ENCODE measurements around the gene TPM4.
"Not testable (repeated sequence)": the region's sequence is repeated elsewhere in the genome, so short reads cannot be mapped to it uniquely, and the experiment has no call there.

The TPM4 gene

DNA sequence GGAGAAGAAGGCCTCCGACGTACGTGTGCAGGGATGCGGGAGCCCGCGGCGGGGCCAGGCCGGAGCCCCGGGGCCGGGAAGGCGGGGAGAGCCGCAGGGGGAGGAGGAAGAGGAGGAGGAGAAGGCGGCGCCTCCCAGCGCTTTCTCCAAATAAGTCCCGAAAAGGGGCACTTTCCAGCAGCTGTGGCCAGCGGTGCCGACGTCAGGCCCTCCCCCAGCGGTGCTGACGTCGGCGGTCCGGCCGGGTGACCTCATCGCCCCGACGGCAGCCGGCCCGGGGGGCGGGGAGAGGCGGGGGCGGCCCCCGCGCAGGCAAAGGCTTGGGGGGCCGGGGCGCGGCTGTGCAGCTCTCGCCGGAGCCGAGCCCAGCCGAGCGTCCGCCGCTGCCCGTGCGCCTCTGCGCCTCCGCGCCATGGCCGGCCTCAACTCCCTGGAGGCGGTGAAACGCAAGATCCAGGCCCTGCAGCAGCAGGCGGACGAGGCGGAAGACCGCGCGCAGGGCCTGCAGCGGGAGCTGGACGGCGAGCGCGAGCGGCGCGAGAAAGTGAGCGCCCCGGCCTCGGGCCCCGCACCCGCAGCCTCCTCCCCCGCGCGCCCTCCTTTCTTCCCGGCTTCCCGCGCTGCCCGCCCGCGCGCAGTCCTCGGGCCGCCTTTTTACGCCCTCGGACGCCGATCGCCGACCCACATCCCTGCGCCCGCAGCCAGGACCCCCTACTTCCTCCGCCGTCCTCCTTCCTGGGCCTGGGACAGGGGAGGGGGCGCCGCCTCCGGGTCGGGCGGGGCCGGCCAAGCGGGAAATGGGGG is at the start of gene TPM4:
TPM4 (plus strand) TSS at position 342 of the 804 bp plus-strand sequence; CDS start at position 413, 71 bp downstream.
- peak; percentile 93 for DNase-seq (ENCODE audit: low spot score)

- no peak for DNase-seq (ENCODE audit: low spot score)
Observed at GRCh38 chr19:16026756-16027155, 49.5 kb upstream of the TPM4 start.

DNA sequence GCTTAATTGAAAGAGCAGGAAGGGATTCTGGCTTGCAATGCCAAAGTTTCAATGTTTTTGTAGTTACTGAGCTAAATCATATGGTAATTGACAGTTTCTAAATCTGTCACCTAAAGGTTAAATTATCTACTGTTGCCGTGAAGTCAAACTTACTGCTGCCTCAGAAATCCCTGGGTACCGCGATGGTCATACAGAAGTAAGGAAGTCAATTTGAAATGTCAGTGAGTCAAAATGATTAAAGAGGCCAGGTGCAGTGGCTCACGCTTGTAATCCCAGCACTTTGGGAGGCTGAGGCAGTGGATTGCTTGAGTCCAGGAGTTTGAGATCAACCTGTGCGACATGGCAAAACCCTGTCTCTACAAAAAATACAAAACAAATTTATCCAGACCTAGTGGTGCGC is 48.8 kb upstream of the TPM4 start:
- no peak for DNase-seq (ENCODE audit: low spot score)

- not testable (repeated sequence) for DNase-seq (ENCODE audit: low spot score)
Observed at GRCh38 chr19:16030155-16030554, 46.1 kb upstream of the TPM4 start.

DNA sequence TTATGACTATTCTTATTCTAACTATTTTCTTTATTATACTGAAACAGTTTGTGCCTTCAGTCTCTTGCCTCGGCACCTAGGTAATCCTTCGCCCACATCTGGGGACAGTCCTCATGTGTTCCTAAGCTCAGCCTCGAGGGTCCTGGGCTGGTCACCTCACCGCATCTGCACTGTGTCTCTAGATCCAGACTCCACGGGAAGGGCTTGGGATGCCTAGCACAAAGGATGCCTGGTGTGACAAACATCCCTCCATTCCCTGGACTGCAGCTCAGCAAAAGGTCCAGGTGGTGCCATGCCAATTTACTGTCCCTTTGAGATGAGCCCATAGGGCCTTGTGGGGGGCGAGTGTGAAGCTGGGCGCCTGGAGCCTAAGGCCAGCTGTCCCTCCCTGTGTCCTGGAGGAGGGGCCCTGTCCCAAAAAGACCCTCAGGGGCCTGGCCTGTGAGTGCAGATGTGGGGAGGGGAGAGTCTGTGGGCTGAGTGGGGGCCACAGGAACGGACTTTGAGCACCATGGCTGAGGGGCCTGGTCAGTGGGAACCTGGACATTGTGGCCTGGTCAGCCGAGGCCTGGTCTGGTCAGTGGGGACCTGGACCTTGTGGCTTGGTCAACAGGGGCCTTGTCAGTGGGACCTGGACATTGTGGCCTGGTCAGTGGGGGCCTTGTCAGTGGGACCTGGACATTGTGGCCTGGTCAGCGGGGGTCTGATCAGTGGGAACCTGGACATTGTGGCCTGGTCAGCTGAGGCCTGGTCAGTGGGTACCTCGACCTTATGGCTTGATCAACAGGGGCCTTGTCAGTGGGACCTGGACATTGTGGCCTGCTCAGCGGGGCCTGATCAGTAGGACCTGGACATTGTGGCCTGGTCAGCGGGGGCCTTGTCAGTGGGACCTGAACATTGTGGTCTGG is 45.1 kb upstream of the TPM4 start:
- no peak for DNase-seq (ENCODE audit: low spot score)

- no peak for DNase-seq (ENCODE audit: low spot score)
Observed at GRCh38 chr19:16031872-16032200, 44.5 kb upstream of the TPM4 start.

DNA sequence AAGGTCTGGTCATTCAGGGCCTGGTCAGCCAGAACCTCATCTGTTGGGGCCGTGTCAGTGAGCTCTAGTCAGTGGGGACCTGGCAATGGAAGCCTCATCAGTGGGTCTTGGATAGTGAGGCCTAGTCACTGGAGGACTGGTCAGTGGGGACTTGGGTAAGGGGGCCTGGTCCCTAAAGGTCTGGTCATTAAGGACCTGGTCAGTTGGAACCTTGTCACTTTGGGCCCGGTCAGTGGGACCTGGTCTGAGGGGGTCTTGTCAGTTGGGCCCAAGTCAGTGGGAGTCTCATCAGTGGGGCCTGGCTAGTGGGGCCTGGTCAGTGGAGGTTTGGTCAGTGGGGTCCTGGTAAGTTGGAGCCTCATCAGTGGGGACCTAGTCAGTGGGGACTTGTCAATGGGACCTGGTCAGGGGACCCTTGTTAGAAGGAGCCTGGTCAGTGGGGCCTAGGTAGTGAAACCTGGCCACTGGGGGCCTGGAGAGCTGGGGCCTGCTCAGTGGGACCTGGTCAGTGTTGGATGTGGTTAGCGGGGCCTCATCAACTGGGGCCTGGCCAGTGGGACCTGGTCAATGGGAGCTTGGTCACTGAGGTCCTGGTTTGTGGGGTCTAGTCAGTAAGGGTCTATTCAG is 43.7 kb upstream of the TPM4 start:
- no peak for DNase-seq (ENCODE audit: low spot score)

GRCh38 chr19:16033136-16033530 is 43.2 kb upstream of the TPM4 start:
- DNase-seq (ENCODE audit: low spot score), result no peak

GRCh38 chr19:16033721-16034120 is 42.6 kb upstream of the TPM4 start:
- DNase-seq (ENCODE audit: low spot score), result no peak

GRCh38 chr19:16034180-16034579 is 42.1 kb upstream of the TPM4 start:
- DNase-seq (ENCODE audit: low spot score), result no peak

DNA sequence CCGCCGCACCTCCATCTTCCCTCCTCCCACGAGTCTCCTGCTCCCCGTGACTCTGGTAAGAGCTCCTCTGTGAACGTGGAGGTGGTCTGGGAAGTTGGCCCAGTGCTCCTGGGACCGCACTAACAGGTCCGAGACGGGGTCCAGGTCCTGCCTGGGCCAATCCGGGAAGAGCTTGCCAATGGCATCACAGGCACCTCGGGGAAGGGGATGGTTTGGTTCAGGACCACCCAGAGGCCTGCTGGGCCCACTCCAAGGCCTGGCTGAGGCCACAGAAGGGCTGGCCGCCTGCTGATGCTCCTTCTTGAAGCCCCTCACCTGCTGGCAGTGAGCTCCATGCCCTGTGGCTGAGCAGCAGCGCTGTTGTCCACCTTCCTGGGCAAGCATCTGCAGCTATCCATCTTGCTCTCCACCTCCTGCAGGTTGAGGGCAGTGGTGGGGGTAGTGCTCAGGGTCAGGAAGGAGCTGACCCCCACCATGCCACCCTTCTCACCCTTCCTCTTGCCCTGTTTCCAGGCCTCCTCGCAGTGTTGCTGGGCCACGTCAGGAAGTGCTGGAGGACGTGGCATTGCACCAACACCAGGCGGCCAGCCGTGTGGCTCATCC is 41.2 kb upstream of the TPM4 start:
- no peak for DNase-seq (ENCODE audit: low spot score)

- DNase-seq (ENCODE audit: low spot score), result no peak
Observed at GRCh38 chr19:16035601-16036297, 40.5 kb upstream of the TPM4 start.

GRCh38 chr19:16036397-16036925 is 39.8 kb upstream of the TPM4 start:
- no peak for DNase-seq (ENCODE audit: low spot score)

DNA sequence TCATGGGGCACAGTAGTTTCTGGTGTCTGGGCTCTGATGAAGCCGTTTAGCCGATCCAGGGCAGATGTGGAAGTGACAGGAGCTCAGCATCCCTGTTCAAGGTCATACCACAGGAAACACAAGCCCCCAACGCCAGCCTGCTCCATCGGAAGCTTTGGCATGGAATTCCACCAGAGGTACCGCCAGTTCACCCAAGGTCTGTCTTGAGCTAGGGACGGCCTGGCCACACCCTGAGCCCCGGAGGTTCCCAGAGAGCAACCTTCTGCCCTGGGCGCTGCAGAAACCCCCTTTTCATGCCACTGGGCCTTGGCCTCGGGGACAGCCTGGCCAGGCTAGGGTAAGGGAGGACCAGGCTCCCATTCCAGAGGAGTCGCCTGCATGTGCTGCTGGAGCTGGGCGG is 39.4 kb upstream of the TPM4 start:
- no peak for DNase-seq (ENCODE audit: low spot score)

GRCh38 chr19:16037424-16038195 is 38.7 kb upstream of the TPM4 start:
- DNase-seq (ENCODE audit: low spot score), result no peak

- DNase-seq (ENCODE audit: low spot score), result no peak
Observed at GRCh38 chr19:16038196-16038695, 38.0 kb upstream of the TPM4 start.

- DNase-seq (ENCODE audit: low spot score), result no peak
Observed at GRCh38 chr19:16039081-16039480, 37.2 kb upstream of the TPM4 start.

- DNase-seq (ENCODE audit: low spot score), result no peak
Observed at GRCh38 chr19:16039545-16039944, 36.8 kb upstream of the TPM4 start.

DNA sequence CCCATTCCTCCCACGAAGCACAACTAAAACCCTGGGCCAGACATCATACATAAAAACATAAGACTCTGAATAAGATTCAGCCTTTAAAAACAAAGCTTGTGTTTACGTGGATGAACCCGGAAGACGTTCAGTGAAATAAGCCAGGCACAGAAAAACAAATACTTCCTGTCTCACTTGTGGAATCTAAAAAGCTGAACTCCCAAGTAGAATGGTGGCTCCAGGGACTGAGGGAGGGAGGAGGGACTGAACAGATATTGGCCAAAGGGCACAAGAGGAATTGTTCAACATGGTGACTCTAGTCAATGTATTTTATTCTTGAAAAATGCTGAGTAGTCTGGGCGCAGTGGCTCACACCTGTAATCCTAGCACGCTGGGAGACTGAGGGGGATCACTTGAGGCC is 35.7 kb upstream of the TPM4 start:
- DNase-seq (ENCODE audit: low spot score), result no peak

DNA sequence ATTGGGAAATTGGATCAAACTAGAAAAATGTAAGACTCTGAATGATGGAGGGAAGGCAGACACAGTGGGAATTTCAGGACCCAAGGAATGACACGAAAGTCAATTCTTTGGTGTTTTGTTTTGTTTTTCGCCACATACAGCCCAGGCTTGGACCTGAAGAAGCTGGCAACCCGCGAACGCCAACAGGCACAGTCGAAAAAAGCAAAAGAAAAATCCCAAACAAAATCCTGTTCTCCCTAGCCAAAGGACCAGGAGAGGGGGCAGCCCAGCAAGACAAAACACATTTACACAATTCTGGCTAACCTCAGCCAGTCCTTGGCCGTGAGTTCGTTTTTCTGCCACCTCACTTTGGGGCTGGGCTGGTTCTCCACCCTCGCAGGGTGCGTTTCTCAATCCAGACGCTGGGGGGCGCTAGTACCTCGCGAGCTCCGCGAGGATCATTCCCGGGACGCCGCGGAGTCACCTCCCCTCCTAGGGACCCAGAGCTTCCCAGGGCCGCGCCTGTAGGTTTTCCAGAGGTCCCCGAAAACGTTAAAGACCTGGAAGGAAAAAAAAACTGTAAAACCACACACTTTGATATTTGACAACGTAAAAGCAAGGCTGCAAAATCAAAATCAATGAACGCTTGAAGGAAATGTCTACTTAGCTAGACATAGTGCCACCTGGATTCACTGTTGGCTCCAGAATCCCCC is 34.9 kb upstream of the TPM4 start:
- peak; percentile 90 for DNase-seq (ENCODE audit: low spot score)
